Kidney (tissue), 14 donors: ENCODE data around the gene TMA7B. TPM values are rescaled to one million over a fixed set of nuclear protein-coding genes. Genes with fewer than 3 reads are reported as not detected.
A peak's percentile ranks its signal among the peaks of the same experiment; 100 is the strongest.

Source experiments
- DNase-seq, 5 donors: peaks; one replicate each; pipeline ENCODE4 v3.0.0-alpha.2; 2013 to 2020
- FAIRE-seq: peaks from 2 replicates; lab custom pipeline; 2012; peaks lifted over from hg19 to GRCh38; lab: Jason Lieb, UNC
- H3K27ac ChIP-seq, 2 donors: one replicate each; pipeline ENCODE4 v1.7.0; 2013; ENCODE audit warnings: low read depth in 2 of 2, low read length in 2 of 2, inconsistent platforms in 1 of 2
- H3K27me3 ChIP-seq: one replicate; pipeline ENCODE4 v1.7.1; 2013; ENCODE audit warnings: low read length, inconsistent platforms; ENCODE audit not compliant: control insufficient read depth, insufficient read depth
- H3K36me3 ChIP-seq, 3 donors: one replicate each; pipeline versions ENCODE4 v1.7.0 to v1.7.1; 2013; ENCODE audit warnings: low read length in 3 of 3, control low read depth in 1 of 3, inconsistent platforms in 1 of 3; ENCODE audit not compliant: insufficient read depth in 3 of 3, control insufficient read depth in 2 of 3
- H3K4me1 ChIP-seq, 3 donors: one replicate each; pipeline versions ENCODE4 v1.7.0 to v1.7.1; 2013; ENCODE audit warnings: low read length in 3 of 3, inconsistent platforms in 1 of 3, low read depth in 1 of 3; ENCODE audit not compliant: control insufficient read depth in 2 of 3, insufficient read depth in 2 of 3
- H3K4me3 ChIP-seq, 3 donors: one replicate each; pipeline versions ENCODE4 v1.7.0 to v1.8.1; 2013; ENCODE audit warnings: low read length in 3 of 3, control low read depth in 1 of 3, inconsistent platforms in 1 of 3
- H3K9ac ChIP-seq, 3 donors: one replicate each; pipeline versions ENCODE4 v1.7.0 to v1.7.1; 2013; ENCODE audit warnings: low read length in 3 of 3, control low read depth in 1 of 3, inconsistent platforms in 1 of 3
- H3K9me3 ChIP-seq, 3 donors: one replicate each; pipeline versions ENCODE4 v1.7.0 to v1.7.1; 2013; ENCODE audit warnings: low read length in 3 of 3, control low read depth in 1 of 3, inconsistent platforms in 1 of 3; ENCODE audit not compliant: control insufficient read depth in 2 of 3, insufficient read depth in 1 of 3
- CTCF ChIP-seq: IDR thresholded peaks from 3 replicates; pipeline ENCODE4 v1.5.1; 2012; ENCODE audit warnings: mild to moderate bottlenecking, moderate library complexity, borderline replicate concordance; ENCODE audit not compliant: insufficient read depth; ENCODE audit errors: extremely low read depth
- intact Hi-C: fragments of 100-400 bp; cut with DNase I; formaldehyde crosslinking; loops from one replicate; pipeline ENCODE4 v1.11.1; 2022
- polyA plus RNA-seq: library from polyadenylated mRNA; stranded (reverse); fragments of 350-450 nt; fragmentation: Illumina TruSeq; extraction: RNeasy Lipid Tissue Mini Kit (QIAGEN cat#74804); gene quantifications from one replicate; pipeline ENCODE4 v1.2.3, GENCODE V29; 2014; ENCODE audit warnings: low read depth, low replicate concordance; ENCODE audit not compliant: insufficient read depth
- total RNA-seq: library from RNA; stranded (reverse); fragmentation: NEBNext Ultra II Directional; extraction: Animal tissue kit (Norgen Biotek cat#: 25700); gene quantifications from one replicate; pipeline ENCODE4 v1.2.1, GENCODE V29; 2021
- donor health status: control.
- donor health status: control.
- donor health status: control.
- donor health status: control.
- donor health status: control.
- donor health status: DM: yes; HTN: yes; CAD: no.
- donor health status: Normal renal cell carcinoma (clear cell type).

The TMA7B gene
- total and polyA plus RNA-seq, 2 donors from 2014 or later: 0.63 TPM; not detected in 1

GRCh38 chr22:39999144-39999757 is 39.1 kb downstream of the TMA7B start:
- H3K9me3 ChIP-seq: no peaks in the 10 kb centered on the region
- H3K27me3 ChIP-seq: peaks cover 1% of the 10 kb centered on the region
- FAIRE-seq: no peak
- no peaks in the 10 kb centered on the region for H3K36me3 ChIP-seq
- peak overlapping the region in 1 of 2 donors; percentile 10 for H3K27ac ChIP-seq
- no peak for TF ChIP-seq CTCF
- intact Hi-C loops: no loop called here
- no peak overlapping the region for H3K9ac ChIP-seq
- no peak overlapping the region for H3K4me3 ChIP-seq
- H3K4me1 ChIP-seq: peaks cover 0 to 27% (median 12%) of the 10 kb centered on the region in 3 donors
- peak in 1 of 5 donors; percentile 47 for DNase-seq

GRCh38 chr22:40000171-40000570 is 40.0 kb downstream of the TMA7B start:
- Histone ChIP-seq H3K4me3 (no peak overlapping the region), H3K27me3 (no peaks in the 10 kb centered on the region), H3K9ac (no peak overlapping the region), H3K36me3 (no peaks in the 10 kb centered on the region), H3K9me3 (no peaks in the 10 kb centered on the region), H3K4me1 (peaks cover 0 to 31% (median 12%) of the 10 kb centered on the region in 3 donors), H3K27ac (no peak overlapping the region)
- DNase-seq: peak in 1 of 5 donors; percentile 7
- no peak for TF ChIP-seq CTCF
- intact Hi-C loops: no loop called here
- no peak for FAIRE-seq

GRCh38 chr22:40001106-40001505 is 40.9 kb downstream of the TMA7B start:
- H3K4me3 ChIP-seq: no peak overlapping the region
- no peaks in the 10 kb centered on the region for H3K27me3 ChIP-seq
- H3K36me3 ChIP-seq: no peaks in the 10 kb centered on the region
- intact Hi-C loops: no loop called here
- H3K27ac ChIP-seq: no peak overlapping the region
- H3K4me1 ChIP-seq: peaks cover 0 to 29% (median 12%) of the 10 kb centered on the region in 3 donors
- no peak overlapping the region for H3K9ac ChIP-seq
- no peaks in the 10 kb centered on the region for H3K9me3 ChIP-seq
- FAIRE-seq: no peak
- DNase-seq: no peak
- no peak for TF ChIP-seq CTCF
